Brain microvascular endothelial cell (primary cell): ENCODE data around the gene RANBP1.

ENCODE experiments used
- DNase-seq: peaks from one replicate; pipeline ENCODE4 v3.0.0-alpha.2; 2020
- H3K27ac ChIP-seq: fragments of 250-450 bp; sonication (Bioruptor Pico); 2 replicates; pipeline ENCODE4 v1.5.1; 2020; ENCODE audit warnings: mild to moderate bottlenecking, moderate library complexity
- H3K27me3 ChIP-seq: fragments of 250-450 bp; sonication (Bioruptor Pico); replicated peaks from 2 replicates; pipeline ENCODE4 v1.5.1; 2020; ENCODE audit warnings: mild to moderate bottlenecking
- H3K36me3 ChIP-seq: fragments of 250-450 bp; sonication (Bioruptor Pico); replicated peaks from 2 replicates; pipeline ENCODE4 v1.5.1; 2020; ENCODE audit warnings: mild to moderate bottlenecking
- H3K4me3 ChIP-seq: 2 replicates; pipeline ENCODE4 v1.5.1; 2011; ENCODE audit warnings: low read depth, mild to moderate bottlenecking, control low read depth, low read length, moderate library complexity
- CTCF ChIP-seq: IDR thresholded peaks from 2 replicates; pipeline ENCODE4 v1.5.1; 2011; ENCODE audit warnings: low read depth, mild to moderate bottlenecking, moderate library complexity, low read length, control low read depth, inconsistent platforms; ENCODE audit errors: missing control alignments
- in situ Hi-C: cut with HindIII; loops from 2 replicates; pipeline ENCODE4 v1.10.0; 2017; ENCODE audit warnings: low sequenced_read_pairs, low pct_ligation_motif_present

Gene RANBP1

GRCh38 chr22:20138868-20139267 lies 23.0 kb downstream of the RANBP1 start:
- no peak for TF ChIP-seq CTCF
- Histone ChIP-seq H3K27me3 (no peaks in the 10 kb centered on the region), H3K4me3 (no peak overlapping the region), H3K36me3 (peaks cover 23% of the 10 kb centered on the region), H3K27ac (no peak overlapping the region)
- in situ Hi-C loops, result no loop called here
- DNase-seq, result no peak

GRCh38 chr22:20139391-20140106 lies 23.6 kb downstream of the RANBP1 start:
- H3K27me3 ChIP-seq, result no peaks in the 10 kb centered on the region
- no peak for TF ChIP-seq CTCF
- H3K27ac ChIP-seq, result no peak overlapping the region
- peaks cover 23% of the 10 kb centered on the region for H3K36me3 ChIP-seq
- H3K4me3 ChIP-seq, result no peak overlapping the region
- no peak for DNase-seq
- in situ Hi-C loops, result no loop called here

GRCh38 chr22:20140107-20140445 lies 24.2 kb downstream of the RANBP1 start:
- H3K27ac ChIP-seq, result no peak overlapping the region
- H3K4me3 ChIP-seq, result no peak overlapping the region
- no peak for TF ChIP-seq CTCF
- peaks cover 23% of the 10 kb centered on the region for H3K36me3 ChIP-seq
- no peak for DNase-seq
- in situ Hi-C loops, result no loop called here
- H3K27me3 ChIP-seq, result no peaks in the 10 kb centered on the region

GRCh38 chr22:20140521-20140964 lies 24.6 kb downstream of the RANBP1 start:
- H3K27me3 ChIP-seq, result no peaks in the 10 kb centered on the region
- H3K4me3 ChIP-seq, result no peak overlapping the region
- DNase-seq, result no peak
- no peak for TF ChIP-seq CTCF
- H3K36me3 ChIP-seq, result peaks cover 23% of the 10 kb centered on the region
- in situ Hi-C loops, result no loop called here
- H3K27ac ChIP-seq, result no peak overlapping the region

GRCh38 chr22:20141186-20142077 lies 25.5 kb downstream of the RANBP1 start:
- no peak overlapping the region for H3K4me3 ChIP-seq
- peaks cover 23% of the 10 kb centered on the region for H3K36me3 ChIP-seq
- in situ Hi-C loops, result no loop called here
- no peak for TF ChIP-seq CTCF
- H3K27ac ChIP-seq, result peak overlapping the region; percentile 13
- DNase-seq, result peak; percentile 48
- H3K27me3 ChIP-seq, result no peaks in the 10 kb centered on the region
